HG02623 (cell line): ENCODE data around the gene TIFAB.

Source experiments
- ATAC-seq: cut with Tn5 transposase; IDR thresholded peaks from one replicate; pipeline ENCODE4 v1.9.1; 2021; ENCODE audit warnings: moderate library complexity; ENCODE audit not compliant: unreplicated experiment

Gene TIFAB

DNA sequence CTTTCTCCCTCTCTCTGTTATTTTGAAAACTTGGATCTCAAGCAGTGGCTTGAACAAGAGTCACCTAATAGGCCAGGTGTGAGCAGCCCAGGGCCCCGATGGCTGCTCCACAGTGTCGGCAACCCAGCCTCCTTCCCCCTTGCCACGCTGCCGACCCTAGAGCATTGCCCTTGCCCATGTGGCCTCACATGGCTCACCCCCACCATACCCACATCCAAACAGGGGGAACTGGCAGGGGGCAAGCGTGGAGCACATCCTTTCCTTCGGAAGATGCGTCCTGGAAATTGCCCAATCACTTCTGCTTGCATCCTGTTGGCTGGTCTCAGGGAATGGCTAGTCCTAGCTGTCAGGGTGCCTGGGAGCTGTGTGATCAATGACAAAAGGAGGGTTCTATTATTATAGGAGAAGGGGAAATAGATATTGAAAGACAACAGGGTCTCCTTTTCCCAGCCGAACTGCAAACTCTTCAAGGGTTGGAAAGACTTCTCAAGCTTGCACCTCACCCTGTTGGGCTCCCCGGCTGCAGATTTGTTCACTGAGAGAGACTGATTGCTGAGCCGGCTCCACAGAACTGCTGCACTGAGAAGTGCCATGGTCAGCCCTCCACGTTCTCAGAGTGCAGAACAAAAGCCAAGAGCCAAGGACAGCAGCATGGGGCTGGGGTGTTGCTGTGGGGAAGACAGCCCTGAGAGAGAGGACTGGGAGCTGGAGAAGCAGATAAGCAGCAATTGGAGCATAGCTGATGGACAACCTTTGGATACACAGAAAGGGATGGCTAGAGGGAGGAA is 8.3 kb upstream of the TIFAB start:
- no peak for ATAC-seq

DNA sequence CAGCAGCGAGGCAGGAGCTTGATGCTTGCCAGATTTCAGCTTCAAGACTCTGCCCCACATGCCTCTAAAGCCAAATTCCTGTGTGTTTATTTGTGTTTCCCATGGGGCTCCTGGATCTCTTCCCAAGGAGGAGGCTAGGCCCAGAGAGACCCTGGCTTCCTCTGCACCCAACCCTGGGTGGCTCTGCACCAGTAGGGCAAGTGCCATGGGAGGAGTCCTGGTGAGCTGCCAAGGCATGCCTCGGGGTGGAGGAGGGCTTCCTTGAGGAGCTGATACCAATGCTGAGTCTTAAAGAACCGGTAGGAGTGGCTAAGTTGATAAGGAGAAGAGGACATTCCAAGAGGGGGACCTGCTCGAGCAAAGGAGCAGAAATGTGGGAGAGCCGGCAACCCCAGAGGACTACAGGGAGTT is 6.8 kb upstream of the TIFAB start:
- ATAC-seq: no peak

DNA sequence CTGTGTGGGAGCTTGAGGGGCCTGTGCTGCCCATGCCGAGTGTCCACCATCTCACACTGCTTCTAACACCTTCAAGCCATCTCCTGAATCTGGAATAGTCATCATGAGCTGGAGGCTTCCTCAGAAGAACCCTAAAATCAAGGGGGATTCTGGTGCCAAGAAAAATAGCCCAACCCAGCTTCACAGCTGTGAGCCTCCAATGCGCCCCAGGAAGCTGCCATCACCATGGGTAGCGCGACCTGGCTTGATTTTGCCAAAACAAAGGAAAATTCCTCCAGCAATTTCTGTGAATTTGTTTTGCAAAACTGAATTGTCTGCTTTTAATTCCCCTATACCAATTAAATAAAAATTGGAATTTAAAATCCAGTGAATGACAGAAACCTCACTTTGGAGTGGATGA is 6.2 kb upstream of the TIFAB start:
- ATAC-seq: no peak

DNA sequence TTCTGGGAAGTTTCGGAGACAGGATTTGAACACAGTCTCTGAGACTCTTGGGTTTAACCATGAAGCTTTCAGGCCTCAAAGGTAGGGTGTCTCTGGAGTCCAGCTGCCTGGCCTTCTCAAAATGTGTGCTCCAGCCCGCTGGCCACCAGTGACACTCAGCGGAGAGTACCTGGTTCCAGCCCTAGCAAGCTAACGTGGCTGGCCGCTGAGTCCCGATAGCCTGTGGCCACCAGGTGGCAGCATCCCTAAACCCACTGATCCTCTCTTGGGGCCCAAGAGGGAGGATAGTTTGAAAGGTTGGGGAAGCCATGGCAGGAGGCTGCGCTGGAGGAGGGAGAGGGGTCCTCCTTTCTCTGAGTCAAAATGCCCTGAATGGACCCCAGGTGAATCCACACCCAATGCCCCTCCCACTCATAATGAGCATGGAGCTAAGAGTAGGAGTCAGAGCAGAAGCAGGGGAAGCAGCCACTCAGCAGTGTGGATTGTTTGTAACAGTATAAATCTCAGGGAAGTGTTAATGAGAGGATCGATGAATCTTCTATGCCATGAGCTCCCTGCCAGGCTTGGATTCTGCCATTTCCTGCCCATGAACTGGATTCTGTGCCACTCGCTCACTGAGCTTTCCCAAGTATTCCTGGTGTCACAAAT is 5.4 kb upstream of the TIFAB start:
- ATAC-seq: peak; percentile 48

DNA sequence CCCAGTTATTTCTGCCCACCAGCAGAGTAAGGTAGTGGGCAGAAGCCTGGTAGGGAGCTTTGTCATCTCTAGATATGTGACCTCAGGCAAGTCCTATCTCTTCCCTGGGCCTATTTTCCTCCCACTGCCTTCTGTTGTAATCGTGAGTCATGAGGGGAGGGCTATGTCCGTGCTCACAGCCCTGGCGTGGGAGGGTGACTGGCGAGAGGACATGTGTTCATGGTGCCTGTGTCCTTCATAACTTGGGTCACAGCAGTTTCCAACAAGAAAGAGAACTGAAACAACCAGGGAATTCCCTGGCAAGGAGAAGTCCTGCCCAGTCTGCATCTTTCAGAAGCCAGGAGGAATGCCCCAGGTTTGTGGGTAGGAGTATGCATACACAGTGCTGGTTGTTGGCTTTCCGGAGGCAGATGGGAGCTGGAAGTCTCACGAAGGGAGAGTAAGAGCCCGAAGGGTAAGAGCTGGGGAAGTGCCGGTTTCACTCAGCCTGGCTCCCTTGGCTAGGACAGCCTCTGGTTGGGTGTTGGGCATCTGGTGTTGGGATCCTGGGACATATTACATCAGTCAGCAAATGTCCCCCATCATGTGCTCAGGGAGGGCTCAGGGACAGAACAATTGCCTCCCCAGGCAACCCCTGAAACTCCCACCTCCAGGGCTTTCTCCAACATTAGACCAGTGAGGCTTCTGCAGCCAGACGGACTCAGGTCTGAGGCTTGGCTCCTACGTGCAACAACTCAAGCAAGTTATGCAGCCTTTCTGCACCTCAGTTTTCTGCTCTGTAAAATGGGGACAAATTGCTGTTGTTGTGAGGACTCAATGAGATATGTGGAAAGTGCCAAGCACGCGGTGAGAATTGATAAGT is 4.3 kb upstream of the TIFAB start:
- peak; percentile 53 for ATAC-seq

DNA sequence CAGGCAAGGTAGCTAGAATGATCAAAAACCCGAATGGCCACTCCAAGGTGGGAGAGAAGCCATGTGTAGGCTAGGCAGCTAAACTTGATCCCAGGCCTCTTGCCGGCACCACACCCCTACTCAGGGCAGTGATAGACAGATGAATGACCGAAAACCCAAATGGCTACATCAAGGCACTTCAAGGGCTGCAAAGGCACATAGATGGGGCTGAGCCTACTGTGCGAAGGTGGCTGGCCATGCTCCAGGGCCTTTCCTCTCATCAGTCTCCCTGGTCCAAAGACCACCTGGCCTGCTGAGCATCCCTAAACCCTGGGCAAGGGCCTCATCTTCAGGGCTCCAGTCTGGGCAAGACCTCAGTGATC is 3.7 kb upstream of the TIFAB start:
- no peak for ATAC-seq

DNA sequence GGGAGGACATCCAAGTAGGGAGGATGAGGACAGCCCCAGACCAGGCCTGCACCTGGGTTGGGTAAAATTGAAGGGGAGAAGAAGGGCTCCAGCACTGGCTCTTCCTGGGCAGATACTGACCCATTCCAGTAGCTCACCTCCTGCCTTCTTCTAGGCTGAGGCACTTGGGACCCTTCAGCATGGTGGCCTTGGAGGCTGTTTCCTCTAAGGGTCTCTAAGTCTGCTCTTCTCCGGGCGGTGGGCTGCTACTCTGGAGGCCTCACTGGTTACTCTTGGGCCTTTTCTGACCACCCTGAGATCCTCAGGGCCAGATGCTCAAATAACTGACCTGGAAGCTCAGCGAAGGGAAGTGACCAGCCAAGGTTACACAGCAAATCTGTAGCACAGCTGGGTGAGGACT is 2.8 kb upstream of the TIFAB start:
- ATAC-seq: no peak

DNA sequence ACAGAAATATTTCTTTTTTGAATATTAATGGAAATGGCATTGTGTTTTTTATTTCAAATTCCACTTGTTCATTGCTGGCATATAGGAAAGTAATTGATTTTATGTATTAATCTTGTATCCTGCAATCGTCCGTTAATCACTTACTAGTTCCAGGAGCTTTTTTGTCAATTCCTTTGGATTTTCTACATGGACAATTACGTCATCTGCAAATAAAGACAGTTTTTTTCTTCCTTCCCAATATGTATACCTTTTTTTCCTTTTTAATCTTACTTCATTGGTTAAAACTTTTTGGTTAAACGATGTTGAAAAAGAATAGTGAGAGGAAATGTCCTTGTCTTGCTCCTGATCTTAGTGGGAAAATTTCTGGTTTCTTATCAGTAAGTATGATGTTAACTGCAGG is 1.5 kb upstream of the TIFAB start:
- ATAC-seq: no peak

DNA sequence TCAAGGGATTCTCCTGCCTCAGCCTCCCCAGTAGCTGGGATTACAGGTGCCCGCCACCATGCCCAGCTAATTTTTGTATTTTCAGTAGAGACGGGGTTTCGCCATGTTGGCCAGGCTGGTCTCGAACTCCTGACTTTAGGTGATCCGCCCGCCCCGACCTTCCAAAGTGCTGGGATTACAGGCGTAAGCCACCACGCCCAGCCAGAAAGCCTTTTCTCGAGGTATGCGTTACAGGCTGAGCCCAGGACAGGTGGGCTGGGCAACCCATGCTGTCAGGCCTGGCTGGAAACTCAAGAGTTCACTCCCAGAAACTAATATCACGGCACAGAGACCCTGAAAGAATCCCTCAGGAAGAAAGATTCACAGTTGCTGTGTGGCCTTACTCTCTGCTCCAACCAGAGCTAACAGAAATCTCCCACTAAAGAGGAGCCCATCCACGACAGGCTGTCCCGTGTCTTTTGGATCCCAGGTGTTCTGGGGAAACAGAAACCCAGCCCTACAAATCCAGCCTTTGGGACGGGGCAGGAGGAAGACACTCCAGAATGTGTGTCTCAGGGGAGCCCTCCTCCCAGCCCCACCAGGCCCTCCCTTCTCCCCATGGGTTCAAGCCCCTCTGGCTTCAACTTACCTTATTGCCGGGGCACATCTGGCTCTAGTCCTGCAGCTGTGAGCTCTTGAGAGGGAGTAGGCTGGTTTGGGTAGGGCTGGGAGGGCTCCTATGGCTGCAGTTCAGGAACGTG is 400 bp downstream of the TIFAB start:
- ATAC-seq: no peak

DNA sequence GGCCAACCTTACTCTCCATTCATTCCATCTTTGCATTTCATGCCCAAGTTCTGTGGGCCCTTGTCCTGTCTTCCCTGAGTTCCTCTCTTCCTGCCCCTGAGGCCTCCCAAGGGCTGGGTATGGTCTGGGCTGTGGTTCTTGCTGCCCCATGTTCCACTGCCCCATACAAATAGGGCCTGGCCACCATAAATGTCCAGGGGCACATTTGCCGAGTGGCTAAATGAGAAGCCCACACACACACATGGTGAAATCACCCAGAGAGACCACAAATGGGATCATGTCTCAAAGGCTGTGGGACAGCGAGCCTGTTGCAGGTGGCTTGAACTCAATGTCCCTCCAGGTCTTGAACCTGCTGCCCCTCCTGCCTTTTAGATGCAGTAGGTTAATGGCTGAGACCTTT is 1.2 kb downstream of the TIFAB start:
- no peak for ATAC-seq

DNA sequence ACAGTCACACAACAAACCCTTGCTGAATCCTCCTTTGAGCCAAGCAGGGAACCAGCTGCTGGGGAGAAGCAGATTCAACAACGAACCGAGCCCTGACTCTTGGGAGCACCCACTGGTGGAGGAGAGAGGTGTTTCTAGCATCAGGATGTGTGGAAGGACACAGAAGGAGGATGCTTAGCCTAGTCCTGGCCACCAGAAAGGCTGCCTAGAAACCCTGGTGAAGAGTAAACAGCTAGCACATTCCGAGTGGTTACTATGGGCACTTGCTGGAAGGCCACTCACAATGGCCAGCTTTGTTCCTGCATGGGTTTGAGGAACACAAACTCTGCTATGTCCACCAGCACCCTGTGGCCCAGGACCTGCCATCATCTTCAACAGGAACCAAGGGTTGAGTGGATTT is 1.8 kb downstream of the TIFAB start:
- no peak for ATAC-seq

DNA sequence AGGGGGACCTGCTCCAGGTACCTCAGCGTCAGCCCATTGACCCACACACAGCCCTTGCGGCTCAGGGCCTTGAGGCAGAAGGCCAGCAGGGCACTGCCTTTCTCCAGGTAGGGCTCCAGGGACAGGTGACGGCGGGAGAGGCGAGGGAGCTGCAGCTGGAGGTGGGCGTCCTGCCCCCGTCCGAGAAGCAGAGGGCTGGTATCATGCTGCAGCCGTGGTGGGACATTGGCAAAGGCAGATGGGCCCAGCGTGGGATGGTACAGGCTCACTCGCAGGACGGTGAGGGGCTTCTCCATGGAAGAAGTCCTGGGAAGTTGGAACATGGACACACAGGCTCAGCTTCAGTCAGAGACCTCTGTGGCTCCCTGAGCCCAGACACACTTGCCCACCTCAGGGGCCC is 2.5 kb downstream of the TIFAB start:
- ATAC-seq: no peak

DNA sequence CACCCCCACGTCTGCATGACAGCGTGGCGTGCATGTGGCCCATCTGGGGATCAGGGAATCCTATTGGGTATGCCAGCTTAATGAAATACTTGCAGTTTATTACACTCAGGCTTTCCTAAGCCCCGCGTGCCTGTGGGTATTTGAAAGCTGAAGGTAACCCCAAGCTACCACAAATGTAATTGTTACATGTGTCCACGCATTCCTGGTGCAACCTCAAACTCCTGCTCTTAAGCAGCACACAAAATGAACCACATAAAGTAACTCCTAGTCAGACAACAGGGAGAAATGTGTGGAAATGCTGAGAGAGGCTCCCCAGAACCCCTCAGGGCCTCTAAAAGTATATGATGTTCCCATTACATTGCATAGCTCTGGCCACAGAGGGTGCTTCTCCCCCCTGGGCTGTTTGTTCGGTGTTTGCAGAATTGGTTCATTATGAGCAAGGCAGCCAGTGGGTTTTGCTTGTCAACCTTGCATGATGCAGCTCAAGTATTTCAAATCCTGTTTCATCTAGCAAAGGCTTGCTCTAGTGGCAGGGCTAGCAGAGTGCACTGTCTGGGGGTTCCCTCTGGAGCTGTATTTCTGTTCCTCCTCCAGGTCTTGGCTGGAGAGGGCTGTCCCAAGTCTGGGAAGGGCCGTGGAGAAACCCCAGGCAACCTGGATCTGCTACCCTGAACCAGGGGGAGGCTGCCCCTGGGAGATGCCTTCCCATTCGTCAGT is 3.2 kb downstream of the TIFAB start:
- ATAC-seq: no peak

DNA sequence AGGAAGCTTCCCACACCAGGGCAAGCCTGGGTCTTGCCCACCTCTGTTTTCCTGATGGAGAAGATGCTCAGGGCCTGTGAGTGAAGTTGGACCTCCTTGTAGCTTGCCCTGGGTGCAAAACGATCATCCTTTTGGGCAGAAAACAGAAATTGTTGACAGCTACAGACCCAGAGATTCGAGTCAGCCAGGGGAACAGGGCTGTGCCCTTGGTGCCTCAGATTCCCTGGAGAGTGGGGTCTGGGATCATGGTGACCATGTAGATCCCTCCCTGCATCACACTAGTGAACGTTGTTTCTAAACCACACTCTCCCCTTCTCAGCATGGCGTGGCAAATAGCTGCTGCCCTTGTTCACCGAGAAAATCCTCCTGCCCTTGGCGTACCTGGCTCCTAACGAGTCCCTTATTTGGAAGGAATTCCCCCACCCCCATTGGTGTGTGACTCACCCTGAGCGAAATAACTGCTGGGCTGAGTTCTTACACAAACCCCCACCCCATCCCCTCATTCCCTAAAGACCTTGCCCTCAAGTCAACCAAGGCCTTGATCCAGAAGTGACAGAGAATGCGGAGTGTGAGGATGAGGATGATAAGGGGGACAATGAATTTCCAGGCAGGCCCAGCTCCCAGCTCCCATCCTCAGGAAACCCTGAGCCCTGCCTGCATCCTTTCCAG is 3.9 kb downstream of the TIFAB start:
- no peak for ATAC-seq

DNA sequence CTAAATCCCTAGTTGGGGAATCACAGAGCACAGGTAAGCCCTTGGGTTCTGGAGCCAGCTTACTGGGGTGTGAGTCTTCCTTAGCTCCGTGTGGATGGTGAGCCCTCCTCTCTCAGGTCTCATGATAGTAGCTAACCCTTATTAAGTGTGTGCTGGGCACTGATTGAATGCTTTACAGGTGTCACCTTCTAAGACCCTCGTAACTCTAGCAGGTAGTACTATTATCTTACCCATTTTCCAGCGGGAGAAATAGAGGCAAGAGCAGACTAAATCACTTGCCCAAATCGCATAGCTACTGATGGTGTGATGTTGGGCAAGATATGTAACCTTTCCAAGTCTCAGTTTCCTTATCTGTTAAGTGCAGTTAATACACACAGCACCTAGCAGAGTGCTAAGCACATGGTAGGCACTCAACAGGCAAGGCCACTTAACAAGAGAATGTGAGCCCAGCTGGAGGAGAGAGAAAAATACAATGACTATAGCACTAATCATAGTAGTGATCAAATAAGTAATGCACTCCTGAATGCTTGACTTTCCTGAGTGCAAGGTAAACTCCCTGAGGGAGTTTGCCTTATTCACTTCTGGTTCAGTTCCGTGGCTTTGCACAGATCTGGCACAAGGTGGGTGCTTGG is 4.7 kb downstream of the TIFAB start, which contains the start of gene DCANP1:
TSS of gene DCANP1 (minus strand) at position 51 of the 632 bp plus-strand sequence. CDS start 240 bp downstream, outside the sequence.
- no peak for ATAC-seq

DNA sequence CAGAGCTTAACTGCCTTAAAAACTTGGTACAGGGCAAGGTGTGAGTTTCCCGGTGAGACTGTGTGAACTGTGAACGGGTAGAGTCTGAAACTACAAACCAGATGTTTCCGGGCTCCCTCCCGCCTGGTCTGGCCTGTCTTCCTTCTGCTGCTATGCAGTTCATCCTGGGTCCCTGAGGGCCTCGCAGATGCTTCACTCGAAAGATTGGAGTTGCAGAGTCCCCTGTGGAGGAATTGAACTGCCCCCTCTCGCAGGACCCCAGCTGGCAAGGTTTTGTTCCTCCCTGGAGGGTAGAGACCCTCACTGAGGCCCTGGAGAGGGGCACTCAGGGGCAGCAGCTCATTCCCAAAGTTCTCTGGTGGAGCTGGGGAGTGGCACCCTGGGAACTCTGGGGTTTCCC is 5.5 kb downstream of the TIFAB start:
- no peak for ATAC-seq

DNA sequence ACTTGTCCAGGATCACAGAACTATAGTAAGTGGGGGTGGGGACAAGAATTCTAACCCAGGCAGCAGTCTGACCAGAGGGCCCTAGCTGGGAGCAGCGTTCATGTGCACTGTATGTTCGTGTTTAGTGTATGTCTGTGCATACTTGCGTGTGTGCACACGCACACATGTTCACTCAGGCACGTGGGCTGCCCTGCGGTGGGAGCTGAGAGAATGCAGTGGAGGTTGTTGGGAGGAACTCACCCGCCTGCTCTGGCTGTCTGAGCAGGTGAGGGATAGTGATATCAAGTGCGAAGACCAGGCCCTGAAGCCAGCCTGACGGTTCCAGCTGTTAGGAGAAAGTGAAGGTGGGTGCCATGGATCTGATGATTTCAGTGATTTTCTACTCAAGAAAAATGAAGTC is 5.9 kb downstream of the TIFAB start:
- ATAC-seq: no peak

DNA sequence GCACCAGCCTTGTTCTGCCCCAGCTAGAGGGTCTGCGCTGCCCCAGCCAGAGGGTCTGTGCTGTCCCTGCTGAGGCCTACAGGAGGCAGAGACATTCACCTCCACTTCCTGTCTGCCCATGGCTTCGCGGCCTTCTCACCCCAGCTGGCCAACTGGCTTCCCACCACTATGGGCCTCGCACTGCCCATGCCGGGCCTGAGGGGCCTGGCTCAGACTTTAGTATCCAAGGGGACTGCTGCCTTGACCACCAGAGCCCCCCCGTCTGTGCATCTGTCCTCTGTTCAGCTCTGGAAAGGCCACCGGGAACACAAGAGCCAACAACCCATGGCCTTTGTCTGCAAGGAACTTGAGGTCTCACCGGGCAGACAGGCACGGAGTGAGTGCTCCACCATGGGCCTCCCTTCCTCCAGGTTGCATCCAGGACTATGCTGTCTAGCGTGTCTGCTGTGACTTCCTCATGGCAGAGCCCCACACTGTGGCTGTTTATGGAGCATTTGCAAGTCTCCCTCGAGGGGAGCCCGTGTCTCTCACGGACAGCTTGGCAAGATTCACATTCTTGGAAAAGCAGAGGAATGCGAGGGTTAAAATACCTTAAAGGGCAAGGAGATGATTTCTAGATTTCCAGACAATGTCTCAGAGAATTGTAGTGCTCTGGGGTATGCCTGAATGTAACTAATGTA is 6.7 kb downstream of the TIFAB start:
- ATAC-seq: no peak

DNA sequence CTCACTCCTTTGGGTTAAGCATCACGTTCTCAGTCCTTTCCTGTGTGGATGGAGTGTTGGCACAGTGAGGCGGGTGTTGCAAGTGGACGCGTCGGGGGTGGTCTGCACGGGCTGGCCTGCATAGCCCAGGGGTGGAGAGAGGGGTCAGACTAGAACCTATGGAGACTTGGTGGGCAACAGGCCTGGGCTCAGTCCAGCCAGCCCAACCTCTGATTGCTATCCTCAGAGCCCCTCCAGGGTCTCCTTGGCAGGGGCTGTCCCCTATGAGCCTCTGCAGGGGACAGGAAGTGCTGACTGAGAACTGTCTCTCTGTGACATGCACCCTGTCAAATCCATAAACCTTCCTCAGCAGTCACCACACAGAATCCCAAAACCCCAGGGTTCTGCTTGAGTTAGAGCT is 7.3 kb downstream of the TIFAB start:
- no peak for ATAC-seq
